Activated CD4-positive, alpha-beta T cell treated with anti-CD3 and anti-CD28 coated beads, Interleukin-2, amount 50 U/mL, for 4 hours (primary cell): Measurements from ENCODE around the gene MOB3B.

Experiments used
- DNase-seq, 2 experiments: peaks; one replicate each; pipeline ENCODE4 v3.0.0-alpha.2; 2020

MOB3B gene

GRCh38 chr9:27355166-27355565, 174.4 kb downstream of the MOB3B start:
- no peak for DNase-seq

DNA sequence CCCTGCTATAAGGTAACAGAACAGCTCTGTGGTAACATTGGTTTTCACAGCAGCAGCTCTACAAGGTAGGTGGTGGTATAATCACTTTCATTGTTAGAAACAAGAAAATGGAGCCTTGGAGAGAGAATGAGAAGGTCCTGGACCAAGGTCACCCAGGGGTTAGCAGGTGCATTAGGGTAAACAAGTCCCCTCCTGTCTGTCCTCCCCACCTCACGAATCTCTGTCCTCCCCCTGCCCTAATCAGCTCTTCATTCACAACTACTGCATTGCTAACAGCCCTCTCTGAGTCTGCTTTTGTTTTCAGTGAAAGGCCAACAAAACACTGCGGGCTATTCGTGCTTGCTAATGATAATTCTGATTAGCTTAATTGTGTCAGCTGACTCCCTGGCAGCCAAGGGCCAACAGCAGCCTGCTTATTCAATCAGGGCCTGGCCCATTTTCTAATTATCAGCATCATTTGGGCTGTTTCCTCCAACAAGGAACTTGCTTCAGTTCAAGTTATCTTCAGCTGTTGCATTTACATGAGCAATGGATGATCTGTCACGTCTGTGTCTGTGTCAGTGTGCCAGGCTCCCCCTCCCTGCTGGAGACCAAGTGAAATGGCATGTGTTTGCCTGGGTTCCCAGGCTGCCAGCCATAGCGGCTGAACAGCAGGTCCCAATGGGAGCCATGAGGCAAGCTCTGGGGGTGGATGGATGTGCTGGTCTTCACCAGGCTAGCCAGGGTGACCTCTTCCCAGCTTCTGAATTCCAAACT, 176.0 kb downstream of the MOB3B start:
- DNase-seq: no peak

DNA sequence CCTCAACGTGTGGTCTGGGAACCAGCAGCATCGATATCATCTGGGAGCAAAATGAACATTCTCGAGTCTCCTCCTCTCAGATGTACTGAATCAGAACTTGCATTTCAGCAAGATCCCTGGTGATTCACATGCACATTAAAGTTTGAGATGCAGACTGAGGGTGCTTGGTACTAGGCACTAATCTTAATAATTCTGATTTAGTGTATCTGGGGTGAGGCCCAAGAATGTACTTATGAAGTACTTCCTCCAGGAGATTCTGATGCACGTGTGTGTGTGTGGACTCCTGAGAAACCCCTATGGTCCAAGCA, 176.5 kb downstream of the MOB3B start:
- no peak for DNase-seq

- no peak for DNase-seq
Measured at GRCh38 chr9:27352457-27353165, 177.0 kb downstream of the MOB3B start.

- DNase-seq: no peak
Measured at GRCh38 chr9:27351438-27351837, 178.2 kb downstream of the MOB3B start.

GRCh38 chr9:27350382-27350976, 179.1 kb downstream of the MOB3B start:
- DNase-seq: no peak

GRCh38 chr9:27349698-27350080, 179.9 kb downstream of the MOB3B start:
- DNase-seq: no peak

- DNase-seq: no peak
Measured at GRCh38 chr9:27348785-27349697, 180.6 kb downstream of the MOB3B start.

DNA sequence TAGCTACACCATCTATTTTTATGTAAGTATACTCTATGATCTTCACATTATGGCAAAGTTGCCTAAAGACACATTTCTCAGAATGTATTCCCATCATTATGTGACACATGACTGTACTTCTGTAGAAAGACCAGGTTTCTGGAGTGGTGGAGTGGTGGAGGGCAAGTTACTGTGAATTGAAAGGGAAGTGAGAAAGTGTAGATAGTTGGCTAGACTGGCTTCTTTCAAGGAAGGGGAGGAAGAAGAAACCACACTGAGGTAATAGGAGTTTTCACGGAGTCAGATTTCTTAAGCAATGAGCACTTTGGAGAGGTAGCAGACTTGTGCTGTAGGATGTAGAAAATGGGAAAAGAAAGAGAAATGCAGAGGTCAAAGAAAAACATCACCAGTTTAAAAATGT, 181.7 kb downstream of the MOB3B start:
- no peak for DNase-seq

DNA sequence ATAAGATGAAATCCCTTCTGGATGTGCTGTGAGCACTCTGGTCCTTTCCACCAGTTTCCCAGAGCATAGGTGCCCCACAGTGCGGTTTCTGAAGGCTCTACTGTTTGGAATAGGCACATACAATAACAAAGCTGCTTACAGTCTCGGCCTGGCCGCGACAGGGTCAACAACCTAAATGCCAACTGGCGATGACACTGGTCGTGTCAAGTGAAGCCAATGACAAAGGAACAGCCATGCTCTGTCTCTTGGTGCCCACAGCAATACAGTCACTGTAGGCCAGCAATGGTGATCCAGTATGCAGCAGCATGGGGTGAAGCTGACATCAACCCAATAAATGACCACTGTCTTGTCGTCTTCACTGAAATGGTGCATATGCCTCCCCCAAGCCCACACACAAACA, 184.8 kb downstream of the MOB3B start:
- no peak for DNase-seq

GRCh38 chr9:27341545-27342294, 187.9 kb downstream of the MOB3B start:
- no peak for DNase-seq

DNA sequence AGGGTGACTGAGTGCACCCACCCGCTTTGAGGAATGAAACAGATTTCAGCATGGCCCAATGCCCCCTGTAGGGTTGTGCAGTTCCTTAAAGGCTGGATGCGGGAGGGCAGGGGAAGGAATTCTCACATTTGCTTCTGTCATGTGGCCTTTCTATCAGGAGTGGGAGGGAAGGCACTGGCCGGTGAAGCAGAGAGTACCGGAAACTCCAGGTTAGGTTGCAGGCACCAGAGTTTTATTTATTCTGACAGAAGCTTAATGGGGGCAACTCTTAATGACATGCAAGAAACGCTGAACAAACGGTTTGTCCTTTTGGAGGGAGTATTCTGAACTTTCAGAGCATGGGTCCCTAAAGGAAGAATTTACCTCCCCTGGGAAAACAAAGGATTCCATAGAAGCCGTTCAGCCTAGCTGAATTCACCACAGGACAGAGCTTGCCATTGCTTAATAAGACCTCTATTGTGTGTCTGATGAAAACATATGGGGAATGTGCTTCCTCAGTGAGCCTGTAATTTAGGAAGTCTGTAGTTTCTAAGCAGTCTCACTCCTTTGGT, 188.6 kb downstream of the MOB3B start:
- DNase-seq: no peak

GRCh38 chr9:27340285-27340674, 189.3 kb downstream of the MOB3B start:
- DNase-seq: no peak

DNA sequence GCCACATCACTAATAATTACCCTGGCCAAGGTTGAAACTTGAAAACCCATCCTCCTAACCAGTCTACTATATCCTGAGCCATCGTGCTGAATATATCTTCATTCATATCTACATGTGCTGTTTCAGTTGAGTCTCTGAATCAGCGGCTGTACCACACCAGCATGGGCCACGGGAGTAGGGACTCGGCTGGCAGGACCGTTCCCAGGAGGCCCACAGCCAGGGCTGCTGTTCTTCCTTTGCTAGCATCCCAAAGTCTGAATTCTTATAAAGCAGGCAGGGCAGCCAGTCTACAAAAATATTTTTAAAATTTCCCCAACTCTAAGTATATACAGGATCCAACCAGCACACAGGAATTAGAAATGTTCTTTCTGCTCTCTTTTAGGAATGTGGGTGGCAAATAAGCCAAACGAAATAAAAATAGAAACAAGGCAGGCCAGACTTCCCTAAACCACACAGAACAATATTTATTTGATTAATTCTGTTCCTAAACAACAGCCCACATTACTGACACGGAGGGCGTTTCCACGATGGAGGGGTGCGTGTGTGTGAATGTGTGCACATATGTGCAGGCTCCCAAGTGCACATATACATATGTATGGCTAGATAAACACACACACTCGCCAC, 189.8 kb downstream of the MOB3B start:
- DNase-seq: no peak

- DNase-seq: no peak
Measured at GRCh38 chr9:27338527-27338903, 191.1 kb downstream of the MOB3B start.

GRCh38 chr9:27337833-27338526, 191.6 kb downstream of the MOB3B start:
- DNase-seq: no peak

- no peak for DNase-seq
Measured at GRCh38 chr9:27337236-27337635, 192.4 kb downstream of the MOB3B start.

- DNase-seq: no peak
Measured at GRCh38 chr9:27336829-27337228, 192.8 kb downstream of the MOB3B start.

DNA sequence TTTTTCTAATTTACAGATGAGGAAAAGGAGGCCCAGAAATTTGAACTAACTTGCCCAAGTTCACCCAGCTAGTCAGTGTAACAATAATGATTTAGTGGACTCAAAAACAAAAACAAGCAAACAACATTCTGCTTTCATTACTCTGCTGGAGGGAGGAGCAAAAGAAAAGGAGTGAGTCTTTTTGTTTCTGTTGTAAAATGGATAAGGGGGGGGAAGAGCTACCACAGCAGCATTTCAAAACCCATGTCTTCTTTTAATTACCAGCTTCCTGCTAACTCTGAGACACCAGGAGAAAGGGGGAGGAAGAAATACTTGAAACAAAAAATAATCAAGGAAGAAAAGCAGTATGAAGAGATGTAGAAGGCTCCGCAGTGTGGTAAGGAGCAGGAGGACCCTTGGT, 193.5 kb downstream of the MOB3B start:
- no peak for DNase-seq

DNA sequence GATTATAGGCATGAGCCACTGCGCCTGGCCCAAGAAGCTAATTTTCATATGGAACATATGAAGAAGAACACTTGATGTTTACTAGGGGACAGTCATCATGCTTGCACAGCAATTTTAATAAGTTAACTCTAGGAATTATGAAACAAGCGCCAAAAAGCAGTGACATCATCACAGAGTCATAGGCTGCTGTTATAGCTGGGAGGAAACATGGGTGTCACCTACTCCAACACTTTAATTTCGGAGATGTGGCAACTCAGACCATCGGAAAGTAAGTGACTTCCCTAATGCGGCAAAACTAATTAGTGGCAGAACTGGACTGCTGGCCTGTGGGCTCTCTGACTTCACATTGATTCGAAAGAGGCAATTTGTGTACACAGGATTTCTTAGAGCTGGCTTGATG, 194.5 kb downstream of the MOB3B start:
- no peak for DNase-seq
